ENCODE measurements around the gene SMYD5.

The SMYD5 gene

GRCh38 chr2:73238149-73238548, 24.1 kb downstream of the SMYD5 start:
- DNase-seq (ENCODE audit: low read depth in 2 of 3, low spot score in 2 of 3): no peak

- no peak for DNase-seq (ENCODE audit: low read depth in 2 of 3, low spot score in 2 of 3)
Measured at GRCh38 chr2:73238976-73239375, 24.9 kb downstream of the SMYD5 start.

DNA sequence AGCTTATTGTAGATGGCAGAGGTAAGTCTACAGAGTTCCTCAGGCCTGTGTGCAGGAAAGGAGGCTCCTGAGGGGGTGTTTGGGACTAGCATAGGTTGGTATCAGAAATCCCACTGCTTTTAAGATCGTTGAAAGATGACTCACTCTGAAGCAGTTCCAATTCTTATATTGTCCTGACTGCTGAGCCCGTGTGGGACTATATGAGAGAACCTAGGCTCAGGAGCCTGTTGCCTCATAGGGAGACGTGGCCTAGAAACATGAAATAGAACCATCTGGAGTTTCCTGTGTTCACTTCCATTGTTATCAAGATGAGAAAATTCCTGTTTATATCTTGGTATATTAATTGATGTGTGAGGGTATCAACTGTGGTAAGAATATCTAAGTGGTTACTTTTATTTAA, 25.7 kb downstream of the SMYD5 start:
- DNase-seq (ENCODE audit: low read depth in 2 of 3, low spot score in 2 of 3): no peak

GRCh38 chr2:73243884-73244570, 30.0 kb downstream of the SMYD5 start:
- DNase-seq (ENCODE audit: low read depth in 2 of 3, low spot score in 2 of 3): no peak

DNA sequence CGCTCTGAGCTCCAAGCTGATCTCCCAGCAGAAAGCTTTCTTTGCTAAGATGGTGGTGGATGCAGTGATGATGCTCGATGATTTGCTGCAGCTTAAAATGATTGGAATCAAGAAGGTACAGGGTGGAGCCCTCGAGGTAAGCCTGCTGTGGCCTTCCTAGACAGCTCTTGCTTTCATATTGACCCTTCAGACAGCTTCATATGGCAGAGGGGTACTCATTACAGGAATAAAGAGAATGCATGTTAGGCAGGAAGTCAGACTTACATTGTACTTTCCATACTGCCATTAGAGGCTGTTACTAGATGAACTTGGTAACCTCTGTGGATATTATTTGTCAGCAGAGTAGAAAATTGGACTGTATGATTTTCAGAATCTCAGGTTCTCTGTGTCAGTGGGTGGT, 30.5 kb downstream of the SMYD5 start:
- DNase-seq (ENCODE audit: low read depth in 2 of 3, low spot score in 2 of 3): no peak

DNA sequence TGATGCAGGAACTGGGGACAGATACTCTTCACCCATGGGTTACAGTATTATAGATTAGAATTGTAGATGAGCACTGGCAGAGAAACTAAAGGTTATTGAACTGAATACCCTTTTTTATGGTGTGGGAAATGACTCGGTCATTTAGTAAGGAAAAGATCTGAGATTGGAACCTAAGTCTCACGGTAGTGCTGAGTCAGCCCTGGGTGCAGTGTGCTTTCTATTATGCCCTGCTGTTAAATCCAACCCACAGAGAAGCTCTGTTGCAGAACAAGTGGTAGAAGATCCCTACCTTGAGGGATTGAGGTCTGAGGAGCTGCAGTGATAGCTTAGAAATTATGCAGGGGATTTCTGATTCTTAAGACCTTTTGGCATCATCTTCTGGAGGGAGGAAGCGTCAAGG, 32.8 kb downstream of the SMYD5 start:
- DNase-seq (ENCODE audit: low read depth in 2 of 3, low spot score in 2 of 3): no peak

- DNase-seq (ENCODE audit: low read depth in 2 of 3, low spot score in 2 of 3): no peak
Measured at GRCh38 chr2:73249636-73250035, 35.6 kb downstream of the SMYD5 start.

GRCh38 chr2:73250872-73251846, 37.1 kb downstream of the SMYD5 start:
- DNase-seq (ENCODE audit: low read depth in 2 of 3, low spot score in 2 of 3): no peak

DNA sequence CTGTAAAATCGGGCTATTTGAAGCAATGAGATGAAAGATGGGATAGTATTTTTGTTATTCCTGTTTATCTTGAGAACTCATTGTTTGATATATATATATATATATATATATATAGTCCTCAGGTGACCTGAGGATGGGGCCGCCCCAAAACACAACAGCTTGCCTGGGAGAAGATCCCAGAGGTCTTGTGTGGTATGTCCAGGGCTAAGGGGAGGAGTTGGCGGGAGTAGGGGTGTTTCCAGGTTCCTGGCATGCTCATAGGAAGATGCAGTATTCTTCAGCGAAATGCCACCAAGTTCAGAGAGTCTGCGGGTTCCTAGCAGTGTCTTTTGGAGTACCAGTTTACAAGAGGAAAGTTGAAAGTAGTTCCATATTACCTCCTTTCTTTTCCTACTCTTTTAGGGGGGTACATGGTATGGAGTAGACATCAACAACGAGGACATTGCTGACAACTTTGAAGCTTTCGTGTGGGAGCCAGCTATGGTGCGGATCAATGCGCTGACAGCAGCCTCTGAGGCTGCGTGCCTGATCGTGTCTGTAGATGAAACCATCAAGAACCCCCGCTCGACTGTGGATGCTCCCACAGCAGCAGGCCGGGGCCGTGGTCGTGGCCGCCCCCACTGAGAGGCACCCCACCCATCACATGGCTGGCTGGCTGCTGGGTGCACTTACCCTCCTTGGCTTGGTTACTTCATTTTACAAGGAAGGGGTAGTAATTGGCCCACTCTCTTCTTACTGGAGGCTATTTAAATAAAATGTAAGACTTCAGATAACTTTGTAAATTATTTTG, 38.4 kb downstream of the SMYD5 start:
- no peak for DNase-seq (ENCODE audit: low read depth in 2 of 3, low spot score in 2 of 3)

GRCh38 chr2:73253400-73253799, 39.4 kb downstream of the SMYD5 start:
- no peak for DNase-seq (ENCODE audit: low read depth in 2 of 3, low spot score in 2 of 3)

DNA sequence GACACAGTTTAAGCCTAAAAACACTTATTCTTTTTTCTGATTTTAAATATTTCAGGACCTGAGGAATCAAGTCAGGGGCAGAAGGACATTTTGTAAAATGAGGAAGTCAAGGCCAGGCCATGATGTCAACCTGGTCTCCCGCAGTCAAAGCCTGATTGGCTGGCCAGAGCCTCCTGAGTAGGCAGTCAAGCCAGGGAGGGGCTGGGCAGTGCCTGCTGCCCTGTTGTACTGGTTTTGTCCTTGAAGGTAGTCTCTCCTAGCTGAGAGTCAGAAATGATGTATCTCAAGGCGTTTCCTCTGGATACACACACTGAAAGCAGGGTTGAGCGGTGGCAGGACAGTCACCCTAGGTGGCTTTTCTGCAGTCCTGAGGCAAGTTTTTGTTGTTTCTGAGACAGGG, 39.9 kb downstream of the SMYD5 start:
- DNase-seq (ENCODE audit: low read depth in 2 of 3, low spot score in 2 of 3): no peak

- DNase-seq (ENCODE audit: low read depth in 2 of 3, low spot score in 2 of 3): no peak
Measured at GRCh38 chr2:73254343-73255006, 40.4 kb downstream of the SMYD5 start.

DNA sequence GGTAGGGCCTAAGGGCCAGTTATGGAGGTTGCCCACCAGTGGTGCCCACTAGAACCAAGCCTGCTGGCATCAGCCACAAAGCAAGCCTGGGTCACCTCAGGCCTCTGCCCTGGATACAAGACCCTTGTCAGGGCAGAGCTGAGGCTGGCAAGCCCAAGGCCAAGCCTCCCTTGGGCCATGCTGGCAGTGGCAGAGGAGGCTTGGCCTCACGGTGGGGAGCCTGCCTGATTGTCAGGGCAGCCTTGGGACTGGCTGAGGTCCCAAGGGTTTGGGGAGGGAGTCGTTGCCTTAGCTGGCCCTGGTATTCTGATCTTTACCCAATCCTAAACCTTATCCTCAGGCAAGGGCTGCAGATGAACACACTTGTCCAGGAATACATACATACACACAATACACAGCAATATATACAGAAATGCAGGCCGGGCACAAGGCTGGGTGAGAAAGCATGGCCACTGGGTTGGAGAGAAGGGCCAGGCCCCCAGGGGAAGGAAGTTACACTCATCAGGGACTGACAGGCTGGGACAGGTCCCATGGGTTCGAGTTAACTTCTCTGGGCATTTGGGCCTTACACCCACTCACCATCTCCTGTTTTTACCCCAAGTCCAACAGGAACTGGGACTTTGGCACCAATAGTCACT, 41.1 kb downstream of the SMYD5 start:
- DNase-seq (ENCODE audit: low read depth in 2 of 3, low spot score in 2 of 3): no peak

GRCh38 chr2:73255907-73256617, 42.0 kb downstream of the SMYD5 start:
- no peak for DNase-seq (ENCODE audit: low read depth in 2 of 3, low spot score in 2 of 3)

GRCh38 chr2:73256618-73256922, 42.5 kb downstream of the SMYD5 start:
- no peak for DNase-seq (ENCODE audit: low read depth in 2 of 3, low spot score in 2 of 3)

- DNase-seq (ENCODE audit: low read depth in 2 of 3, low spot score in 2 of 3): no peak
Measured at GRCh38 chr2:73257021-73257420, 43.0 kb downstream of the SMYD5 start.

GRCh38 chr2:73257425-73258125, 43.5 kb downstream of the SMYD5 start:
- no peak for DNase-seq (ENCODE audit: low read depth in 2 of 3, low spot score in 2 of 3)

- DNase-seq (ENCODE audit: low read depth in 2 of 3, low spot score in 2 of 3): no peak
Measured at GRCh38 chr2:73258186-73258912, 44.3 kb downstream of the SMYD5 start.

- no peak for DNase-seq (ENCODE audit: low read depth in 2 of 3, low spot score in 2 of 3)
Measured at GRCh38 chr2:73258913-73259215, 44.8 kb downstream of the SMYD5 start.

Measured in activated CD8-positive, alpha-beta memory T cell treated with anti-CD3 and anti-CD28 coated beads for 48 hours (primary cell).